ENCODE data around the gene PFKL. TPM values are rescaled to one million over a fixed set of nuclear protein-coding genes. Genes with fewer than 3 reads are reported as not detected.

Gene PFKL
- total RNA-seq, 1 experiment from 2014 or later, result 150 TPM

GRCh38 chr21:44354001-44354405, 54.1 kb downstream of the PFKL start:
- Histone ChIP-seq H3K9me3 (ENCODE audit: control insufficient read depth in 1 of 2, insufficient read depth in 1 of 2, low read depth in 1 of 2, low read length in 2 of 2) (no peaks in the 10 kb centered on the region), H2AFZ (ENCODE audit: low read depth, low read length, poor library complexity, severe bottlenecking) (no peak overlapping the region), H3K79me2 (ENCODE audit: insufficient read depth, low read length) (no peaks in the 10 kb centered on the region), H3K9ac (ENCODE audit: low read length) (no peak overlapping the region), H3K4me3 (replicated peaks in 1 of 2; ENCODE audit: low read depth in 1 of 2, low read length in 2 of 2) (no peak overlapping the region), H3K27ac (ENCODE audit: low read depth, low read length) (no peak overlapping the region), H3K9me2 (ENCODE audit: insufficient read depth) (no peaks in the 10 kb centered on the region), H3K4me2 (ENCODE audit: low read length) (no peak overlapping the region), H3K4me1 (ENCODE audit: control insufficient read depth in 1 of 2, insufficient read depth in 2 of 2, low read length in 2 of 2) (no peaks in the 10 kb centered on the region), H3K27me3 (ENCODE audit: insufficient read depth, low read length) (no peaks in the 10 kb centered on the region), H4K20me1 (ENCODE audit: insufficient read depth) (no peaks in the 10 kb centered on the region), H3K36me3 (ENCODE audit: control insufficient read depth in 1 of 2, insufficient read depth in 2 of 2, low read length in 2 of 2) (no peaks in the 10 kb centered on the region)
- CTCF ChIA-PET, result no interaction called here
- TF ChIP-seq ZFX (IDR thresholded peaks at IDR 0.05) (no peak), ATF3 (IDR thresholded peaks at IDR 0.05) (no peak), ZBTB33 (IDR thresholded peaks at IDR 0.05; ENCODE audit: extremely low read depth, insufficient replicate concordance, low read length) (no peak), CTCF (IDR thresholded peaks at IDR 0.05 in 2 of 3, conservative IDR thresholded peaks at IDR 0.05 in 1 of 3; ENCODE audit: borderline replicate concordance in 1 of 3, insufficient read depth in 1 of 3, low read depth in 2 of 3, low read length in 2 of 3) (no peak), CBX3 (IDR thresholded peaks at IDR 0.05; ENCODE audit: low read depth) (no peak), POLR2A (IDR thresholded peaks at IDR 0.05; ENCODE audit: borderline replicate concordance, extremely low read depth, insufficient read depth, insufficient read length) (no peak), TCF7L2 (IDR thresholded peaks at IDR 0.05; ENCODE audit: borderline replicate concordance, extremely low read depth, insufficient read depth, insufficient read length) (no peak), REST (IDR thresholded peaks at IDR 0.05; ENCODE audit: low read depth) (no peak), CEBPB (IDR thresholded peaks at IDR 0.05; ENCODE audit: low read depth) (no peak), SRF (IDR thresholded peaks at IDR 0.05; ENCODE audit: low read depth) (no peak), FOSL1 (IDR thresholded peaks at IDR 0.05; ENCODE audit: low read depth) (no peak), EZH2phosphoT487 (IDR thresholded peaks at IDR 0.05; ENCODE audit: borderline replicate concordance) (no peak), MAX (IDR thresholded peaks at IDR 0.05) (no peak), EZH2 (IDR thresholded peaks at IDR 0.05) (no peak), ZNF274 (IDR thresholded peaks at IDR 0.05; ENCODE audit: low read depth, low read length) (no peak), YY1 (IDR thresholded peaks at IDR 0.05; ENCODE audit: extremely low read depth, insufficient replicate concordance, low read depth, low read length) (no peak), SIN3A (IDR thresholded peaks at IDR 0.05; ENCODE audit: low read depth) (no peak), SP1 (IDR thresholded peaks at IDR 0.05; ENCODE audit: low read depth) (no peak)
- intact Hi-C loops (cut with micrococcal nuclease), result no loop called here
- ATAC-seq (no peak), DNase-seq (ENCODE audit: low read depth, low spot score) (no peak)
- POLR2A ChIA-PET, result no interaction called here
- RAD21 ChIA-PET (ENCODE audit: low non-redundant PET in 1 of 2, low total read pairs in 2 of 2, uncharacterized antibody in 2 of 2, unreplicated experiment in 2 of 2), result no interaction called here
- no TSS peak for BruUV-seq (replicated peaks)

Measured in HCT116 (cell line).